ENCODE data around the gene GATAD2B. TPM values are rescaled to one million over a fixed set of nuclear protein-coding genes. Genes with fewer than 3 reads are reported as not detected.
"Not testable (repeated sequence)": the region's sequence is repeated elsewhere in the genome, so short reads cannot be mapped to it uniquely, and the experiment has no call there.

The GATAD2B gene
- polyA plus RNA-seq, 3 donors, result 25.0 to 26.5 (median 25.5) TPM

- peak in 2 of 3 donors; percentile 79 to 81 for DNase-seq (ENCODE audit: low read depth in 3 of 3, low spot score in 2 of 3)
Observed at GRCh38 chr1:153783233-153784190, 139.3 kb downstream of the GATAD2B start.

- not testable (repeated sequence) for DNase-seq (ENCODE audit: low read depth in 3 of 3, low spot score in 2 of 3)
Observed at GRCh38 chr1:153782648-153783047, 140.1 kb downstream of the GATAD2B start.

- no peak for DNase-seq (ENCODE audit: low read depth in 3 of 3, low spot score in 2 of 3)
Observed at GRCh38 chr1:153780551-153780950, 142.2 kb downstream of the GATAD2B start.

GRCh38 chr1:153779781-153780541, 142.8 kb downstream of the GATAD2B start:
- DNase-seq (ENCODE audit: low read depth in 3 of 3, low spot score in 2 of 3), result no peak

GRCh38 chr1:153778824-153779519, 143.8 kb downstream of the GATAD2B start:
- DNase-seq (ENCODE audit: low read depth in 3 of 3, low spot score in 2 of 3), result no peak

- no peak for DNase-seq (ENCODE audit: low read depth in 3 of 3, low spot score in 2 of 3)
Observed at GRCh38 chr1:153778051-153778823, 144.5 kb downstream of the GATAD2B start.

GRCh38 chr1:153777648-153778047, 145.1 kb downstream of the GATAD2B start:
- no peak for DNase-seq (ENCODE audit: low read depth in 3 of 3, low spot score in 2 of 3)

- DNase-seq (ENCODE audit: low read depth in 3 of 3, low spot score in 2 of 3), result no peak
Observed at GRCh38 chr1:153776845-153777370, 145.9 kb downstream of the GATAD2B start.

- DNase-seq (ENCODE audit: low read depth in 3 of 3, low spot score in 2 of 3), result no peak
Observed at GRCh38 chr1:153776352-153776751, 146.4 kb downstream of the GATAD2B start.

GRCh38 chr1:153775458-153776327, 147.1 kb downstream of the GATAD2B start:
- no peak for DNase-seq (ENCODE audit: low read depth in 3 of 3, low spot score in 2 of 3)

GRCh38 chr1:153774780-153775457, 147.9 kb downstream of the GATAD2B start, which contains the start of gene SLC27A3:
Gene SLC27A3 (plus strand): TSS chr1:153775407. CDS start chr1:153775498, 91 bp downstream.
- no peak for DNase-seq (ENCODE audit: low read depth in 3 of 3, low spot score in 2 of 3)

GRCh38 chr1:153774026-153774595, 148.7 kb downstream of the GATAD2B start:
- no peak for DNase-seq (ENCODE audit: low read depth in 3 of 3, low spot score in 2 of 3)

GRCh38 chr1:153773096-153773921, 149.5 kb downstream of the GATAD2B start:
- no peak for DNase-seq (ENCODE audit: low read depth in 3 of 3, low spot score in 2 of 3)

GRCh38 chr1:153771841-153772593, 150.8 kb downstream of the GATAD2B start:
- no peak for DNase-seq (ENCODE audit: low read depth in 3 of 3, low spot score in 2 of 3)

GRCh38 chr1:153771261-153771660, 151.5 kb downstream of the GATAD2B start:
- no peak for DNase-seq (ENCODE audit: low read depth in 3 of 3, low spot score in 2 of 3)

GRCh38 chr1:153770797-153771196, 152.0 kb downstream of the GATAD2B start:
- no peak for DNase-seq (ENCODE audit: low read depth in 3 of 3, low spot score in 2 of 3)

Data from right renal cortex interstitium (tissue), 3 donors.